H9 (cell line): ENCODE data around the gene RNF148. TPM values are rescaled to one million over a fixed set of nuclear protein-coding genes. Genes with fewer than 3 reads are reported as not detected.
A peak's percentile ranks its signal among the peaks of the same experiment; 100 is the strongest.

Experiments used
- DNase-seq: peaks from one replicate; pipeline ENCODE4 v3.0.0-alpha.2; 2017
- H2AFZ ChIP-seq: one replicate; pipeline ENCODE4 v1.6.1; 2013; ENCODE audit warnings: mild to moderate bottlenecking, low read length, control low read depth, moderate library complexity
- H2AK5ac ChIP-seq: 2 replicates; pipeline ENCODE4 v1.6.1; 2013; ENCODE audit warnings: low read length, control low read depth, mixed read lengths; ENCODE audit not compliant: insufficient read length
- H2BK120ac ChIP-seq: one replicate; pipeline ENCODE4 v1.6.1; 2013; ENCODE audit warnings: low read depth, mild to moderate bottlenecking, low read length, control low read depth, inconsistent platforms; ENCODE audit not compliant: poor library complexity, severe bottlenecking
- H2BK12ac ChIP-seq: 2 replicates; pipeline ENCODE4 v1.6.1; 2013; ENCODE audit warnings: low read length, control low read depth, mixed read lengths, low read depth; ENCODE audit not compliant: insufficient read length
- H2BK15ac ChIP-seq: 2 replicates; pipeline ENCODE4 v1.6.1; 2013; ENCODE audit warnings: low read depth, low read length, control low read depth
- H2BK20ac ChIP-seq: one replicate; pipeline ENCODE4 v1.6.1; 2013; ENCODE audit warnings: low read depth, mild to moderate bottlenecking, low read length, control low read depth, inconsistent platforms; ENCODE audit not compliant: poor library complexity, severe bottlenecking
- H2BK5ac ChIP-seq: 2 replicates; pipeline ENCODE4 v1.6.1; 2013; ENCODE audit warnings: low read length, control low read depth, mixed read lengths; ENCODE audit not compliant: insufficient read length
- H3K14ac ChIP-seq: 2 replicates; pipeline ENCODE4 v1.6.1; 2013; ENCODE audit warnings: low read length, control low read depth; ENCODE audit not compliant: insufficient read depth
- H3K18ac ChIP-seq: 2 replicates; pipeline ENCODE4 v1.6.1; 2013; ENCODE audit warnings: low read depth, mild to moderate bottlenecking, mixed read lengths, low read length, control low read depth; ENCODE audit not compliant: insufficient read length
- H3K23ac ChIP-seq: 2 replicates; pipeline ENCODE4 v1.6.1; 2013; ENCODE audit warnings: low read length, control low read depth, mixed read lengths, low read depth; ENCODE audit not compliant: insufficient read length
- H3K23me2 ChIP-seq: 2 replicates; pipeline ENCODE4 v1.6.1; 2013; ENCODE audit warnings: low read depth, mild to moderate bottlenecking, mixed read lengths, low read length, control low read depth; ENCODE audit not compliant: insufficient read length, poor library complexity, severe bottlenecking
- H3K27ac ChIP-seq: 2 replicates; pipeline ENCODE4 v1.5.1; 2013; ENCODE audit warnings: low read length, control low read depth, mixed read lengths, low read depth; ENCODE audit not compliant: insufficient read length
- H3K27me3 ChIP-seq: 2 replicates; pipeline ENCODE4 v1.6.1; 2013; ENCODE audit warnings: low read length, control low read depth, inconsistent platforms; ENCODE audit not compliant: insufficient read depth
- H3K4ac ChIP-seq: 2 replicates; pipeline ENCODE4 v1.6.1; 2013; ENCODE audit warnings: low read depth, mild to moderate bottlenecking, control low read depth, inconsistent platforms, low read length, moderate library complexity
- H3K4me1 ChIP-seq: 2 replicates; pipeline ENCODE4 v1.6.1; 2013; ENCODE audit warnings: low read length, control low read depth, inconsistent platforms; ENCODE audit not compliant: insufficient read depth
- H3K4me2 ChIP-seq: 2 replicates; pipeline ENCODE4 v1.6.1; 2013; ENCODE audit warnings: low read length, control low read depth, mixed read lengths; ENCODE audit not compliant: insufficient read length, insufficient read depth
- H3K56ac ChIP-seq: 2 replicates; pipeline ENCODE4 v1.6.1; 2013; ENCODE audit warnings: low read depth, mild to moderate bottlenecking, mixed read lengths, low read length, control low read depth; ENCODE audit not compliant: insufficient read length
- H3K79me1 ChIP-seq: 2 replicates; pipeline ENCODE4 v1.6.1; 2013; ENCODE audit warnings: low read depth, mild to moderate bottlenecking, moderate library complexity, low read length, control low read depth, inconsistent platforms; ENCODE audit not compliant: insufficient read depth, poor library complexity, severe bottlenecking
- H3K79me2 ChIP-seq: 2 replicates; pipeline ENCODE4 v1.6.1; 2013; ENCODE audit warnings: low read length, control low read depth, inconsistent platforms; ENCODE audit not compliant: insufficient read depth
- H3K9ac ChIP-seq: 2 replicates; pipeline ENCODE4 v1.6.1; 2013; ENCODE audit warnings: low read length, control low read depth, mixed read lengths; ENCODE audit not compliant: insufficient read length; ENCODE audit errors: extremely low read depth
- H3K9me3 ChIP-seq: one replicate; pipeline ENCODE4 v1.6.1; 2013; ENCODE audit warnings: low read depth, low read length, inconsistent platforms; ENCODE audit not compliant: control insufficient read depth
- H3T11ph ChIP-seq: one replicate; pipeline ENCODE4 v1.6.1; 2013; ENCODE audit warnings: mild to moderate bottlenecking, low read length, control low read depth, inconsistent platforms
- H4K20me1 ChIP-seq: one replicate; pipeline ENCODE4 v1.6.1; 2013; ENCODE audit not compliant: control insufficient read depth, insufficient read length, insufficient read depth
- H4K5ac ChIP-seq: 2 replicates; pipeline ENCODE4 v1.6.1; 2013; ENCODE audit warnings: low read depth, mild to moderate bottlenecking, mixed read lengths, low read length, control low read depth; ENCODE audit not compliant: insufficient read length
- H4K8ac ChIP-seq: replicated peaks from 2 replicates; pipeline ENCODE4 v1.6.1; 2013; ENCODE audit warnings: low read length, control low read depth, mixed read lengths, low read depth; ENCODE audit not compliant: insufficient read length
- H4K91ac ChIP-seq: 2 replicates; pipeline ENCODE4 v1.6.1; 2013; ENCODE audit warnings: low read depth, mild to moderate bottlenecking, moderate library complexity, mixed read lengths, low read length, control low read depth; ENCODE audit not compliant: insufficient read length
- H3K27ac Mint-ChIP-seq, 3 experiments: 2 replicates in 2 of 3; 3 replicates in 1 of 3; pipeline ENCODE4 v1.8.0; 2020 to 2021; ENCODE audit warnings: mixed read lengths in 3 of 3, mild to moderate bottlenecking in 1 of 3, moderate library complexity in 1 of 3
- H3K27me3 Mint-ChIP-seq: 2 replicates; pipeline ENCODE4 v1.8.0; 2021; ENCODE audit warnings: low read depth, mild to moderate bottlenecking, moderate library complexity, mixed read lengths
- H3K36me3 Mint-ChIP-seq, 3 experiments: 2 replicates in 2 of 3; 3 replicates in 1 of 3; pipeline ENCODE4 v1.8.0; 2020 to 2021; ENCODE audit warnings: low read depth in 3 of 3, mixed read lengths in 3 of 3; ENCODE audit not compliant: insufficient read depth in 1 of 3
- H3K4me1 Mint-ChIP-seq, 2 experiments: 2 replicates each; pipeline ENCODE4 v1.8.0; 2020; ENCODE audit warnings: mixed read lengths in 2 of 2
- H3K4me3 Mint-ChIP-seq, 2 experiments: 2 replicates in 1 of 2; 3 replicates in 1 of 2; pipeline ENCODE4 v1.8.0; 2020 to 2021; ENCODE audit warnings: mild to moderate bottlenecking in 2 of 2, mixed read lengths in 2 of 2, moderate library complexity in 1 of 2
- H3K9me3 Mint-ChIP-seq, 2 experiments: 2 replicates in 1 of 2; 3 replicates in 1 of 2; pipeline ENCODE4 v1.8.0; 2020; ENCODE audit warnings: mild to moderate bottlenecking in 2 of 2, mixed read lengths in 2 of 2, moderate library complexity in 1 of 2
- CTCF ChIP-seq: fragments of 200-600 bp; sonication (generic); conservative IDR thresholded peaks from 3 replicates; pipeline ENCODE4 v1.8.0; 2021; ENCODE audit warnings: antibody characterized with exemption, mild to moderate bottlenecking
- WGBS: extraction: QIAGEN DNeasy Blood & Tissue Kit; methylation state at CpG from one replicate; pipeline ENCODE4 v1.1.7; 2013; ENCODE audit warnings: missing lambda C conversion rate, low lambda C conversion rate, mixed read lengths; ENCODE audit not compliant: insufficient read length; ENCODE audit errors: extremely low coverage; 5-methylcytosine and 5-hydroxymethylcytosine counted together
- total RNA-seq: library from RNA; stranded (reverse); gene quantifications from 2 replicates; pipeline ENCODE4 v1.2.1, GENCODE V29; 2021

Gene RNF148
- total RNA-seq, 1 experiment from 2014 or later: 0.39 TPM

- no peaks in the 10 kb centered on the region for H3K79me1 ChIP-seq
- no peak overlapping the region for H3K14ac ChIP-seq
- no peak for DNase-seq
- peaks cover 9% of the 10 kb centered on the region; the same call in 1 of the 2 replicates for H3K4me1 ChIP-seq
- no peak overlapping the region for H3K18ac ChIP-seq
- Mint-ChIP-seq H3K9me3 (no peaks in the 10 kb centered on the region), H3K4me1 (peaks cover 68 to 72% of the 10 kb centered on the region in 2 experiments), H3K36me3 (peaks cover 0 to 1% (median 0%) of the 10 kb centered on the region in 3 experiments; a peak in 2 of 7 replicates), H3K4me3 (no peak overlapping the region), H3K27ac (peak overlapping the region in 2 of 3 experiments; percentile 11 to 16; a peak in 5 of 7 replicates), H3K27me3 (no peaks in the 10 kb centered on the region)
- peak overlapping the region; percentile 24 for H3K27ac ChIP-seq
- H3K23me2 ChIP-seq: no peaks in the 10 kb centered on the region
- no peak overlapping the region for H3T11ph ChIP-seq
- no peaks in the 10 kb centered on the region for H4K20me1 ChIP-seq
- WGBS: no CpG with 5 or more reads among the region's 2 CpGs
- H4K91ac ChIP-seq: no peak overlapping the region
- H3K23ac ChIP-seq: no peak overlapping the region
- no peak overlapping the region for H3K56ac ChIP-seq
- no peak overlapping the region for H3K4ac ChIP-seq
- H3K79me2 ChIP-seq: no peaks in the 10 kb centered on the region
- H2AK5ac ChIP-seq: no peak overlapping the region
- no peak overlapping the region for H2BK120ac ChIP-seq
- H2AFZ ChIP-seq: no peak overlapping the region
- no peak overlapping the region for H4K5ac ChIP-seq
- H2BK12ac ChIP-seq: no peak overlapping the region
- H3K27me3 ChIP-seq: no peaks in the 10 kb centered on the region
- H3K9ac ChIP-seq: no peak overlapping the region
- no peak overlapping the region for H2BK20ac ChIP-seq
- H3K4me2 ChIP-seq: no peak overlapping the region
- no peak for TF ChIP-seq CTCF
- no peaks in the 10 kb centered on the region for H3K9me3 ChIP-seq
- H2BK15ac ChIP-seq: no peak overlapping the region
- no peak overlapping the region for H4K8ac ChIP-seq
- H2BK5ac ChIP-seq: no peak overlapping the region
Observed at GRCh38 chr7:122738947-122739346, 36.2 kb upstream of the RNF148 start.
